Breast epithelium (tissue), 4 donors: ENCODE data around the gene KRT24. TPM values are rescaled to one million over a fixed set of nuclear protein-coding genes. Genes with fewer than 3 reads are reported as not detected.

Experiments
- DNase-seq, 2 donors: peaks; one replicate each; pipeline ENCODE4 v3.0.0-alpha.2; 2019; ENCODE audit warnings: low spot score in 2 of 2
- H3K27ac ChIP-seq, 2 donors: fragments of 200-600 bp; sonication (generic) in 1 of 2; one replicate each; pipeline ENCODE4 v1.5.1; 2016 to 2019; ENCODE audit warnings: mild to moderate bottlenecking in 1 of 2
- H3K27me3 ChIP-seq, 2 donors: fragments of 200-600 bp; sonication (generic) in 1 of 2; one replicate each; pipeline versions ENCODE4 v1.5.1 to v1.6.0; 2017 to 2019; ENCODE audit warnings: control low read depth in 1 of 2, mild to moderate bottlenecking in 1 of 2
- H3K36me3 ChIP-seq: fragments of 200-600 bp; one replicate; pipeline ENCODE4 v1.5.1; 2019
- H3K4me1 ChIP-seq, 2 donors: fragments of 200-600 bp; sonication (generic); one replicate each; pipeline ENCODE4 v1.5.1; 2016 to 2019; ENCODE audit warnings: control low read depth in 1 of 2
- H3K4me3 ChIP-seq, 3 donors: fragments of 200-600 bp; sonication (generic); 1 replicate in 2 of 3; 2 replicates in 1 of 3; pipeline ENCODE4 v1.5.1; 2016 to 2019; ENCODE audit warnings: mild to moderate bottlenecking in 3 of 3, moderate library complexity in 2 of 3
- H3K9me3 ChIP-seq, 2 donors: fragments of 200-600 bp; sonication (generic) in 1 of 2; one replicate each; pipeline ENCODE4 v1.5.1; 2016 to 2019; ENCODE audit warnings: control low read depth in 1 of 2
- POLR2A ChIP-seq: fragments of 450-650 bp; IDR thresholded peaks from one replicate; pipeline ENCODE4 v1.6.1; 2016; ENCODE audit warnings: antibody characterized with exemption, mild to moderate bottlenecking, moderate library complexity
- POLR2AphosphoS5 ChIP-seq, 3 donors: sonication (generic); formaldehyde crosslinking; IDR thresholded peaks; one replicate each; pipeline ENCODE4 v1.6.1; 2017; ENCODE audit warnings: antibody characterized with exemption in 3 of 3
- intact Hi-C: fragments of 100-400 bp; cut with DNase I; formaldehyde crosslinking; loops from one replicate; pipeline ENCODE4 v1.15.1; 2023; ENCODE audit warnings: low total_unique reads
- total RNA-seq, 3 donors: library from RNA; depleted of rRNA; stranded (reverse); fragments of >200 nt; gene quantifications; one replicate each; pipeline ENCODE4 v1.1.0, GENCODE V29; 2016
- TF ChIP-seq, protein P1 (sequence below), 3 donors: fragments of 450-650 bp; IDR thresholded peaks; one replicate each; pipeline ENCODE4 v1.5.1; 2016 to 2017; ENCODE audit warnings: antibody characterized with exemption in 3 of 3, mild to moderate bottlenecking in 3 of 3, moderate library complexity in 3 of 3

The KRT24 gene
- total RNA-seq, 3 donors from 2014 or later: not detected

DNA sequence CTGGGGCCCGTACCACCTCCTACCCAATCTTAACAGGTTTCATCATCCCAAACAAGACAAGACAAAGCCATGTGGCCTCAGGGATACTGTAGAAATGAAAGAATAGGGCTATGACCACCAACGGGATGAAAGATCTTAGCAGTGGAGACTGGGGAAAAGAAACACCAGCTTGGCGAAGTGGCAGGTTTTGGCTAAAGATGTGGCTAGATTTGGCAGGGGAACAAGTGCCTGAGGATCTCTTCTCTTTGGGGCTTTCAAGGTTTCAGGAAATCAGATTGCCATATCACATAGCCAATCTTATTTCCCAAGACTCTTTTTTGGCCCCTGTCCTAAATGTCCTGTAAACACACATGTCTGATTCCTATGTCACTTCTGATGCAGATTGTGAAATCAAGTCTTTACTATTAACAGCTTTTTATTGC lies 6.9 kb downstream of the KRT24 start:
- H3K4me1 ChIP-seq: peaks cover 0 to 6% of the 10 kb centered on the region in 2 donors
- intact Hi-C loops: no loop called here
- H3K27ac ChIP-seq: peak overlapping the region; percentile 41 to 58
- H3K4me3 ChIP-seq: no peak overlapping the region
- no peaks in the 10 kb centered on the region for H3K27me3 ChIP-seq
- no peak for DNase-seq
- no peaks in the 10 kb centered on the region for H3K36me3 ChIP-seq
- TF ChIP-seq POLR2A (no peak), POLR2AphosphoS5 (IDR thresholded peaks at IDR 0.05) (no peak)
- TF ChIP-seq, protein P1, sequence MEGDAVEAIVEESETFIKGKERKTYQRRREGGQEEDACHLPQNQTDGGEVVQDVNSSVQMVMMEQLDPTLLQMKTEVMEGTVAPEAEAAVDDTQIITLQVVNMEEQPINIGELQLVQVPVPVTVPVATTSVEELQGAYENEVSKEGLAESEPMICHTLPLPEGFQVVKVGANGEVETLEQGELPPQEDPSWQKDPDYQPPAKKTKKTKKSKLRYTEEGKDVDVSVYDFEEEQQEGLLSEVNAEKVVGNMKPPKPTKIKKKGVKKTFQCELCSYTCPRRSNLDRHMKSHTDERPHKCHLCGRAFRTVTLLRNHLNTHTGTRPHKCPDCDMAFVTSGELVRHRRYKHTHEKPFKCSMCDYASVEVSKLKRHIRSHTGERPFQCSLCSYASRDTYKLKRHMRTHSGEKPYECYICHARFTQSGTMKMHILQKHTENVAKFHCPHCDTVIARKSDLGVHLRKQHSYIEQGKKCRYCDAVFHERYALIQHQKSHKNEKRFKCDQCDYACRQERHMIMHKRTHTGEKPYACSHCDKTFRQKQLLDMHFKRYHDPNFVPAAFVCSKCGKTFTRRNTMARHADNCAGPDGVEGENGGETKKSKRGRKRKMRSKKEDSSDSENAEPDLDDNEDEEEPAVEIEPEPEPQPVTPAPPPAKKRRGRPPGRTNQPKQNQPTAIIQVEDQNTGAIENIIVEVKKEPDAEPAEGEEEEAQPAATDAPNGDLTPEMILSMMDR (IDR thresholded peaks at IDR 0.05): no peak
- no peaks in the 10 kb centered on the region for H3K9me3 ChIP-seq

DNA sequence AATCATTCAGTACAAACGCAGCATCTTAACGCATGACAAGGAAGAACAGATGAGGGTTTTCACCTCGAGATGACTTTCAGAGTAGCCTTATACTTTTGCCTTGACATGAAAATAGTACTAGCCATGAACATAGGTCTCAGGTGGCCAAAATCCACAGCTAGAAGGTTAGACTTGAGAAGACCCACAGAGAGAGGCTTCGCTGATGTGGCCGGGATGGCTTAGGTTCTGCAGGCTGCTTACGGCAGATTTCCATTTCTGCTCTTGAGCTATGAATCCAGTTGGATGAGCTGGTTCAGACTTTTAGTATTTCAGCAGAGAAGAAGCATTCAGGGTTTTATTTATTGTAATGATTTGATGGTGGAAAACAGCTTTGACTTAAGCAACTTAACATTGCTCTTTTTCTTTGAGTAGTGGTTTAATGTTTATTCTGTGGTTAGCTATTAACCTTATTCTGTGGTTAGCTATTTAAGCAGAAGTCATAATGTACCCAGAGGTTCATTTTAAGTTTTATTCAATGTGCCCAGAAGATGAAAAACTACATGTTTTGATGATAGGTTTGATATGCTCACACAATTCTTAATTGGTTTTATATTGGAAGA lies 7.6 kb downstream of the KRT24 start:
- TF ChIP-seq POLR2A (no peak), POLR2AphosphoS5 (IDR thresholded peaks at IDR 0.05) (no peak)
- TF ChIP-seq, protein P1 (IDR thresholded peaks at IDR 0.05): no peak
- H3K27ac ChIP-seq: peak overlapping the region; percentile 33 to 58

GRCh38 chr17:40694584-40694983 lies 9.0 kb downstream of the KRT24 start:
- Histone ChIP-seq H3K36me3 (no peaks in the 10 kb centered on the region), H3K9me3 (no peaks in the 10 kb centered on the region), H3K27me3 (no peaks in the 10 kb centered on the region), H3K4me1 (peaks cover 0 to 6% of the 10 kb centered on the region in 2 donors), H3K4me3 (no peak overlapping the region), H3K27ac (peak overlapping the region in 1 of 2 donors; percentile 39)
- intact Hi-C loops: no loop called here
- TF ChIP-seq POLR2AphosphoS5 (IDR thresholded peaks at IDR 0.05): no peak
- TF ChIP-seq POLR2A: no peak
- TF ChIP-seq, protein P1 (IDR thresholded peaks at IDR 0.05): no peak
- peak in 1 of 2 donors; percentile 43 for DNase-seq

More for the DNA sequence above, 7.6 kb downstream of the KRT24 start:
- DNase-seq: no peak
- Histone ChIP-seq H3K9me3 (no peaks in the 10 kb centered on the region), H3K4me1 (peaks cover 0 to 6% of the 10 kb centered on the region in 2 donors), H3K36me3 (no peaks in the 10 kb centered on the region), H3K27me3 (no peaks in the 10 kb centered on the region), H3K4me3 (no peak overlapping the region)
- intact Hi-C loops: no loop called here

DNA sequence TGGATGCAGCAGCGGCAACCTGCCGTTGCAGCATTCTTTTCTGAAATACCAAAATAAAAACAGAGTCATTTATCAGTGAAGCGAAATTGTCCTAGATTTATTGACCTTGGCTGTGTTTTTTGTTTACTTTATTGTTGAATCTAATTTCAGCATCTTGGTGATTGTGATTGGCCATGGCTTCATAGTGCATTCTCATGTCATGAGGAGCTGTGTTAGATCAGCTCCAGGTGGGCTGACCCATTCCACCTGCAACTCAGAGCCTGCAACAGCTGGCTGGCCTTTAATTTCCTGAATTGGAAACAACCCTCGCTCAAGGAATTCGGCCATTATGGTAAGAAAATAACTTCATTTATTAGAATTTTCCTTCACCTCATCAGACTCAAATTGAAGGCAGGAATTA lies 16.4 kb downstream of the KRT24 start:
- TF ChIP-seq, protein P1 (IDR thresholded peaks at IDR 0.05): no peak
- TF ChIP-seq POLR2AphosphoS5 (IDR thresholded peaks at IDR 0.05) (no peak), POLR2A (no peak)
- no peak for DNase-seq
- H3K4me1 ChIP-seq: no peaks in the 10 kb centered on the region
- H3K27ac ChIP-seq: no peak overlapping the region
- H3K36me3 ChIP-seq: no peaks in the 10 kb centered on the region
- no peak overlapping the region for H3K4me3 ChIP-seq
- no peaks in the 10 kb centered on the region for H3K27me3 ChIP-seq
- H3K9me3 ChIP-seq: no peaks in the 10 kb centered on the region
- intact Hi-C loops: no loop called here

- intact Hi-C loops: no loop called here
- no peak for DNase-seq
- H3K27me3 ChIP-seq: no peaks in the 10 kb centered on the region
- H3K27ac ChIP-seq: no peak overlapping the region
- no peaks in the 10 kb centered on the region for H3K4me1 ChIP-seq
- no peaks in the 10 kb centered on the region for H3K36me3 ChIP-seq
- no peaks in the 10 kb centered on the region for H3K9me3 ChIP-seq
- no peak overlapping the region for H3K4me3 ChIP-seq
- TF ChIP-seq POLR2AphosphoS5 (IDR thresholded peaks at IDR 0.05) (no peak), POLR2A (no peak)
- TF ChIP-seq, protein P1 (IDR thresholded peaks at IDR 0.05): no peak
Measured at GRCh38 chr17:40686192-40686591, 17.4 kb downstream of the KRT24 start.
